Stomach (tissue), 4 donors: Measurements from ENCODE around the gene TJP1.

Experiments
- EP300 ChIP-seq: sonication (generic); formaldehyde crosslinking; IDR thresholded peaks from one replicate; pipeline ENCODE4 v1.6.1; 2017; ENCODE audit warnings: antibody characterized with exemption
- POLR2A ChIP-seq, 4 donors: fragments of 450-650 bp; IDR thresholded peaks; one replicate each; pipeline ENCODE4 v1.6.1; 2016; ENCODE audit warnings: antibody characterized with exemption in 4 of 4, control low read depth in 2 of 4, mild to moderate bottlenecking in 1 of 4, moderate library complexity in 1 of 4
- POLR2AphosphoS5 ChIP-seq, 3 donors: sonication (generic); formaldehyde crosslinking; IDR thresholded peaks; one replicate each; pipeline ENCODE4 v1.6.1; 2016; ENCODE audit warnings: antibody characterized with exemption in 3 of 3
- TF ChIP-seq, protein P1 (sequence below), 7 experiments: fragments of 450-650 bp in 4 of 7; fragments of 200-600 bp in 3 of 7; sonication (generic) in 3 of 7; IDR thresholded peaks; one replicate each; pipeline ENCODE4 v1.5.1; 2016 to 2019; ENCODE audit warnings: antibody characterized with exemption in 7 of 7, control low read depth in 2 of 7, mild to moderate bottlenecking in 1 of 7

DNA sequence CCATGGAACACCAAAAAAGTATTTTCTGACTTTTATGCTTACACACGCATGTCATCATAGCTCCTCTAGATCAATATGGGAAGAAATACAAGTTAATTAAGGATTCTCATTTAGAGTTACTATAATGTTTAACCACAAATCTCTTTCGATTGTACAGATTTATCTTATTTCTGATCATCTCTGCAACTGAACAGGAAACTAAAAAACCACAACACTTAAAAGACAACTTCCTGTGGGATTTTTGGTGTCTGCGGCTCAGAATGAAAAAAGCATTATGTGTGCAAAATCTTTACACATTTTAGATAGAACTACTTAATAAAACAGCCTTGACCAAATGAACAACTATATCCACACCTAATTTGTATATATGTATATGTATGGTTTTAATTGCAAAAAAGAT, 3.0 kb upstream of the TJP1 start:
- TF ChIP-seq, protein P1, sequence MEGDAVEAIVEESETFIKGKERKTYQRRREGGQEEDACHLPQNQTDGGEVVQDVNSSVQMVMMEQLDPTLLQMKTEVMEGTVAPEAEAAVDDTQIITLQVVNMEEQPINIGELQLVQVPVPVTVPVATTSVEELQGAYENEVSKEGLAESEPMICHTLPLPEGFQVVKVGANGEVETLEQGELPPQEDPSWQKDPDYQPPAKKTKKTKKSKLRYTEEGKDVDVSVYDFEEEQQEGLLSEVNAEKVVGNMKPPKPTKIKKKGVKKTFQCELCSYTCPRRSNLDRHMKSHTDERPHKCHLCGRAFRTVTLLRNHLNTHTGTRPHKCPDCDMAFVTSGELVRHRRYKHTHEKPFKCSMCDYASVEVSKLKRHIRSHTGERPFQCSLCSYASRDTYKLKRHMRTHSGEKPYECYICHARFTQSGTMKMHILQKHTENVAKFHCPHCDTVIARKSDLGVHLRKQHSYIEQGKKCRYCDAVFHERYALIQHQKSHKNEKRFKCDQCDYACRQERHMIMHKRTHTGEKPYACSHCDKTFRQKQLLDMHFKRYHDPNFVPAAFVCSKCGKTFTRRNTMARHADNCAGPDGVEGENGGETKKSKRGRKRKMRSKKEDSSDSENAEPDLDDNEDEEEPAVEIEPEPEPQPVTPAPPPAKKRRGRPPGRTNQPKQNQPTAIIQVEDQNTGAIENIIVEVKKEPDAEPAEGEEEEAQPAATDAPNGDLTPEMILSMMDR (IDR thresholded peaks at IDR 0.05) = no peak
- no peak for TF ChIP-seq POLR2A (IDR thresholded peaks at IDR 0.05)
- no peak for TF ChIP-seq POLR2AphosphoS5 (IDR thresholded peaks at IDR 0.05)
- TF ChIP-seq EP300 = no peak
